Liver (tissue), 3 donors: ENCODE results near the gene CCDC88C.

ENCODE experiments used
- CTCF ChIP-seq: fragments of 150-350 bp; IDR thresholded peaks from 2 replicates; pipeline ENCODE4 v1.5.1; 2017; ENCODE audit warnings: improper control_type of control experiment, low read depth, low read length; ENCODE audit not compliant: missing input control
- EGR1 ChIP-seq, 2 donors: IDR thresholded peaks; 2 replicates each; pipeline ENCODE4 v1.6.1; 2016 to 2018; ENCODE audit warnings: antibody characterized with exemption in 2 of 2, low read depth in 2 of 2
- FOXA1 ChIP-seq: IDR thresholded peaks from 2 replicates; pipeline ENCODE4 v1.6.1; 2016; ENCODE audit warnings: antibody characterized with exemption
- HNF4A ChIP-seq, 2 donors: conservative IDR thresholded peaks; 2 replicates each; pipeline ENCODE4 v1.6.1; 2016; ENCODE audit warnings: antibody characterized with exemption in 2 of 2, mild to moderate bottlenecking in 2 of 2
- TAF1 ChIP-seq: conservative IDR thresholded peaks from 2 replicates; pipeline ENCODE4 v1.6.1; 2016; ENCODE audit warnings: antibody characterized with exemption, mild to moderate bottlenecking
- YY1 ChIP-seq: IDR thresholded peaks from 2 replicates; pipeline ENCODE4 v1.6.1; 2016; ENCODE audit warnings: antibody characterized with exemption, mild to moderate bottlenecking
- ZBTB33 ChIP-seq: IDR thresholded peaks from 2 replicates; pipeline ENCODE4 v1.6.1; 2016; ENCODE audit warnings: antibody characterized with exemption
- donor health status: healthy.
- donor health status: healthy.

- no peak for TF ChIP-seq CTCF
- no peak for TF ChIP-seq HNF4A (conservative IDR thresholded peaks at IDR 0.05)
- no peak for TF ChIP-seq EGR1 (IDR thresholded peaks at IDR 0.05; ENCODE audit: low read depth in 2 of 2)
- no peak for TF ChIP-seq TAF1
- no peak for TF ChIP-seq YY1
- no peak for TF ChIP-seq ZBTB33
- TF ChIP-seq FOXA1: no peak
Measured at GRCh38 chr14:91371990-91372375, 45.6 kb downstream of the CCDC88C start.
